Measurements from ENCODE around the gene LY6G5B. TPM values are rescaled to one million over a fixed set of nuclear protein-coding genes. Genes with fewer than 3 reads are reported as not detected.

LY6G5B gene
- polyA plus RNA-seq, 1 of the 3 experiments (the other 2 are of a cell fraction) = 12.7 TPM

- TF ChIP-seq EP300 (IDR thresholded peaks at IDR 0.05; ENCODE audit: borderline replicate concordance in 1 of 2, low read depth in 1 of 2, low read length in 1 of 2) (no peak), NFIC (IDR thresholded peaks at IDR 0.05; ENCODE audit: borderline replicate concordance) (no peak), CHD2 (IDR thresholded peaks at IDR 0.05; ENCODE audit: low read length, partially characterized antibody) (no peak), SMC3 (IDR thresholded peaks at IDR 0.05; ENCODE audit: low read depth, low read length) (no peak), ZBTB33 (IDR thresholded peaks at IDR 0.05; ENCODE audit: borderline replicate concordance, low read depth) (no peak), YY1 (IDR thresholded peaks at IDR 0.05; ENCODE audit: low read depth) (no peak), TEAD4 (IDR thresholded peaks at IDR 0.05; ENCODE audit: borderline replicate concordance, insufficient read depth) (no peak), REST (IDR thresholded peaks at IDR 0.05; ENCODE audit: low read depth, low read length) (no peak)
Measured at GRCh38 chr6:31661262-31662123, 8.3 kb upstream of the LY6G5B start (continued).

- peaks cover 8% of the 10 kb centered on the region; the same call in 1 of the 2 replicates for H4K20me1 ChIP-seq (ENCODE audit: insufficient read depth)
- WGBS (ENCODE audit: low lambda C conversion rate) = 96% methylated on average over 12 of the region's 12 CpGs
- peaks cover 27 to 41% of the 10 kb centered on the region in 2 experiments; a peak in 3 of 4 replicates for H3K4me1 ChIP-seq (ENCODE audit: control insufficient read depth in 1 of 2, insufficient read depth in 2 of 2, low read depth in 1 of 2, low read length in 1 of 2)
- no peak overlapping the region for H3K27ac ChIP-seq (ENCODE audit: low read depth in 2 of 2, low read length in 1 of 2)
- H3K27me3 ChIP-seq (ENCODE audit: insufficient read depth) = no peaks in the 10 kb centered on the region
- peaks cover 27% of the 10 kb centered on the region for H3F3A ChIP-seq (replicated peaks; ENCODE audit: insufficient read depth)
- H3K9me3 ChIP-seq = no peaks in the 10 kb centered on the region
- H3K9me2 ChIP-seq = no peaks in the 10 kb centered on the region
- peaks cover 81% of the 10 kb centered on the region for H3K79me2 ChIP-seq (ENCODE audit: insufficient read depth)
- no peak for DNase-seq
- no peak overlapping the region for H3K9ac ChIP-seq
- H3K4me2 ChIP-seq = no peak overlapping the region
- ChIA-PET POLR2A (interaction anchor here (2.3 kb wide), 1 partner anchor 10 kb away, joined by 16 read pairs; the partner anchor contains the start of gene BAG6), CTCF (interaction anchor here (0.8 to 2.0 kb wide), 2 partner anchors 10 to 202 kb away, joined by 3 to 9 read pairs; partner anchors contain the start of gene BAG6)
- H3K4me3 ChIP-seq (ENCODE audit: low read depth in 2 of 2, low read length in 1 of 2) = no peak overlapping the region
- peaks cover 16 to 19% of the 10 kb centered on the region in 2 experiments for H3K36me3 ChIP-seq (replicated peaks in 1 of 2; ENCODE audit: control insufficient read depth in 1 of 2, insufficient read depth in 2 of 2, low read length in 1 of 2)
- H2AFZ ChIP-seq (ENCODE audit: low read depth) = no peak overlapping the region
- TF ChIP-seq EZH2phosphoT487 (IDR thresholded peaks at IDR 0.05; ENCODE audit: borderline replicate concordance, low read depth) (no peak), RAD21 (IDR thresholded peaks at IDR 0.05; ENCODE audit: low read length) (no peak), USF2 (IDR thresholded peaks at IDR 0.05; ENCODE audit: borderline replicate concordance, low read depth, low read length) (no peak), TCF12 (IDR thresholded peaks at IDR 0.05) (no peak), RXRA (IDR thresholded peaks at IDR 0.05; ENCODE audit: borderline replicate concordance, low read depth) (no peak), EP300 (IDR thresholded peaks at IDR 0.05; ENCODE audit: borderline replicate concordance in 1 of 2, low read depth in 1 of 2, low read length in 1 of 2) (no peak), GABPA (IDR thresholded peaks at IDR 0.05; ENCODE audit: low read depth) (no peak), POLR2AphosphoS5 (IDR thresholded peaks at IDR 0.05; ENCODE audit: low read depth, low read length) (no peak), CHD2 (IDR thresholded peaks at IDR 0.05; ENCODE audit: low read length, partially characterized antibody) (no peak), SMC3 (IDR thresholded peaks at IDR 0.05; ENCODE audit: low read depth, low read length) (no peak), GATA2 (CRISPR knock-in tag; IDR thresholded peaks at IDR 0.05) (no peak), RFX5 (IDR thresholded peaks at IDR 0.05; ENCODE audit: low read length) (no peak), JUND (IDR thresholded peaks at IDR 0.05) (no peak), ZBTB33 (IDR thresholded peaks at IDR 0.05; ENCODE audit: borderline replicate concordance, low read depth) (no peak), MAX (IDR thresholded peaks at IDR 0.05; ENCODE audit: low read depth) (no peak), RCOR1 (IDR thresholded peaks at IDR 0.05; ENCODE audit: low read length) (no peak)
Measured at GRCh38 chr6:31662124-31662723, 7.6 kb upstream of the LY6G5B start.

All from SK-N-SH (cell line).